Pulmonary artery endothelial cell (primary cell): ENCODE data around the gene TRUB1. TPM values are rescaled to one million over a fixed set of nuclear protein-coding genes. Genes with fewer than 3 reads are reported as not detected.

ENCODE experiments used
- total RNA-seq: library from RNA; depleted of rRNA; stranded (reverse); fragments of >200 nt; gene quantifications from 2 replicates; pipeline ENCODE4 v1.2.3, GENCODE V29; 2014

The TRUB1 gene
- total RNA-seq, 1 donor from 2014 or later = 26.2 TPM

Other genes starting within 250 kb of the TRUB1 start
- gene FHIP2A, start 116.4 kb upstream of the TRUB1 start, total RNA-seq = 19.0 and 19.9 TPM in 2 replicates
- 0.07 and 0.53 TPM in 2 replicates for gene ATRNL1, start 155.2 kb downstream of the TRUB1 start, total RNA-seq